ENCODE data around the gene RNU6-1.

Gene RNU6-1

DNA sequence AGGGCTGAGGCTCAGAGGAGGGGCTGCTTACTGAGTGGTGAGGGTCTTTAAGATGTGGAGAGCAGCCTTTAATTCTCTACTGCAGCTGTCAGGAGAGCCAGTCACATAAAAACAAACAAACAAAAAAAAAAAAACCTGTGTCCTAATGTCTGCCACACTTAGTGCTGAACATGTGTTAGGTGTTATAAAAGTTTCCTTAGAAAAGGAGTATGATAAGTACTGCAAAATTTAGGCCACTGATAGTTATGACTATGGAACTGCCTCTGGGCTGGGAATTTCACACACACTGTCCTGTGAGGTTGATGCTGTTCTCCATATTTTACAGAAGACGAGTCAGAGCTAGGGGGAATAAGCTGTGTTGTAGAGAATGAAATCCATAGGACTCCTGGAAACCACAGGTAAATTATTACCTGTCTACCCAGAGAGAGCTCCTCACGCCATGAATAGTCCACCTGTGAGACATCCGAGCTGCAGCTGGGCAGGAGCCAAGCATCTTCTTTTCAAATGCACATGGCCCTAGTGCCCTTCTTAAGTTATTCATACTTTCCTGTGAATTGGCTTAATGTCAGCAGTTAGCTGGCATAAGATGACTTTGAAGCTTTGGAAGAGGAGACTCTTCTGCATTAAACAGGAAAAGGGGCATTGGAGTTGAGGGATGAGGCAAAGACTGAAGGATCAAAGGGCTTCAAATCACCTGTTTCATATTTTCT lies 49.1 kb downstream of the RNU6-1 start:
- TF ChIP-seq, protein P1, sequence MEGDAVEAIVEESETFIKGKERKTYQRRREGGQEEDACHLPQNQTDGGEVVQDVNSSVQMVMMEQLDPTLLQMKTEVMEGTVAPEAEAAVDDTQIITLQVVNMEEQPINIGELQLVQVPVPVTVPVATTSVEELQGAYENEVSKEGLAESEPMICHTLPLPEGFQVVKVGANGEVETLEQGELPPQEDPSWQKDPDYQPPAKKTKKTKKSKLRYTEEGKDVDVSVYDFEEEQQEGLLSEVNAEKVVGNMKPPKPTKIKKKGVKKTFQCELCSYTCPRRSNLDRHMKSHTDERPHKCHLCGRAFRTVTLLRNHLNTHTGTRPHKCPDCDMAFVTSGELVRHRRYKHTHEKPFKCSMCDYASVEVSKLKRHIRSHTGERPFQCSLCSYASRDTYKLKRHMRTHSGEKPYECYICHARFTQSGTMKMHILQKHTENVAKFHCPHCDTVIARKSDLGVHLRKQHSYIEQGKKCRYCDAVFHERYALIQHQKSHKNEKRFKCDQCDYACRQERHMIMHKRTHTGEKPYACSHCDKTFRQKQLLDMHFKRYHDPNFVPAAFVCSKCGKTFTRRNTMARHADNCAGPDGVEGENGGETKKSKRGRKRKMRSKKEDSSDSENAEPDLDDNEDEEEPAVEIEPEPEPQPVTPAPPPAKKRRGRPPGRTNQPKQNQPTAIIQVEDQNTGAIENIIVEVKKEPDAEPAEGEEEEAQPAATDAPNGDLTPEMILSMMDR (conservative IDR thresholded peaks at IDR 0.05; ENCODE audit: low read depth, low read length), result no peak
- H3K4me3 ChIP-seq (ENCODE audit: low read depth, low read length), result no peak overlapping the region
- DNase-seq (ENCODE audit: low read depth), result no peak

Measured in choroid plexus epithelial cell (primary cell).